ENCODE data around the gene TUBB1. TPM values are rescaled to one million over a fixed set of nuclear protein-coding genes. Genes with fewer than 3 reads are reported as not detected.

The TUBB1 gene
- total and polyA plus RNA-seq, 2 donors (not counting 1 experiment from before 2014, with no cell fraction given) = 0.22 to 0.43 TPM

DNA sequence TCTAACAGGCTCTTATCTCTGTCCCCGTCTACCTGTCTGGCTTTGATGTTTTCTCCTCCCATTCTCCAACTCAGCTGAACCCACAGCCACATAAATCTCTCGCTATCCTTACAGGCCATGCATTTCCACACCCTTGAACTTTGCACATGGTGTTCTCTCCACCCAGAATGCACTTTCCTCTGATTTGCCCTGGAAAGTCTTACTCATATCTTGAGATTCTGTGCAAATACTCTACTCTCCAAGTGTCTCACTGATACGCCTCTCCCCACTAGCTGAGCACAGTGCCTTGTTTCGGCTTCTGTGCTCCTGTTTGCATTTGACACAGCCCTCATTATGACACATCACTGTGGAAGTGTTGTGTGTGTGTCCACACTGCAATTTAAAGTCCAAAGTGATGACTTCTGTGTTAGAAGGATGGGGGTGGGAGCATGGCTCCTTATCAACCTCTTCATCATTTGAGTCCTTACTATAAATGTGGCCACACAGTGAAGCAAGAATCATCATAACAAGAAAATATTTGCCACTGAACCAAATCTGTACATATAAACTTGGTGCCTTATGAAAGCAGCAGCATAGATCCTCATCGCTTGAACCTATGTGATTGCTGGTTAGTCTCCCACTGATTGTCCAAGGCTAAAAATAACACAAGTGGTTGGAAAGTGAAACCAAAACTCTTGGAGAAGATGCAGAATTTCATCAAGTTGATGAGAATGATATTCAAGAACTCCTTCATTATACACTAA, 28.9 kb downstream of the TUBB1 start:
- H3K9me3 Mint-ChIP-seq (ENCODE audit: insufficient read depth) = no peaks in the 10 kb centered on the region
- intact Hi-C loops (cut with micrococcal nuclease) = no loop called here
- WGBS (ENCODE audit: insufficient coverage) = 93% methylated on average over 2 of the region's 5 CpGs
- no peak for TF ChIP-seq EZH2 (IDR thresholded peaks at IDR 0.05; ENCODE audit: borderline replicate concordance, insufficient read depth, low read depth, low read length, poor library complexity, severe bottlenecking)
- TF ChIP-seq, protein P1, sequence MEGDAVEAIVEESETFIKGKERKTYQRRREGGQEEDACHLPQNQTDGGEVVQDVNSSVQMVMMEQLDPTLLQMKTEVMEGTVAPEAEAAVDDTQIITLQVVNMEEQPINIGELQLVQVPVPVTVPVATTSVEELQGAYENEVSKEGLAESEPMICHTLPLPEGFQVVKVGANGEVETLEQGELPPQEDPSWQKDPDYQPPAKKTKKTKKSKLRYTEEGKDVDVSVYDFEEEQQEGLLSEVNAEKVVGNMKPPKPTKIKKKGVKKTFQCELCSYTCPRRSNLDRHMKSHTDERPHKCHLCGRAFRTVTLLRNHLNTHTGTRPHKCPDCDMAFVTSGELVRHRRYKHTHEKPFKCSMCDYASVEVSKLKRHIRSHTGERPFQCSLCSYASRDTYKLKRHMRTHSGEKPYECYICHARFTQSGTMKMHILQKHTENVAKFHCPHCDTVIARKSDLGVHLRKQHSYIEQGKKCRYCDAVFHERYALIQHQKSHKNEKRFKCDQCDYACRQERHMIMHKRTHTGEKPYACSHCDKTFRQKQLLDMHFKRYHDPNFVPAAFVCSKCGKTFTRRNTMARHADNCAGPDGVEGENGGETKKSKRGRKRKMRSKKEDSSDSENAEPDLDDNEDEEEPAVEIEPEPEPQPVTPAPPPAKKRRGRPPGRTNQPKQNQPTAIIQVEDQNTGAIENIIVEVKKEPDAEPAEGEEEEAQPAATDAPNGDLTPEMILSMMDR (IDR thresholded peaks at IDR 0.05) = no peak
- H3K79me2 ChIP-seq (ENCODE audit: control insufficient read depth, insufficient read depth, low read length) = peaks cover 6% of the 10 kb centered on the region
- H3K4me1 ChIP-seq (ENCODE audit: control insufficient read depth in 2 of 2, insufficient read depth in 2 of 2, low read length in 2 of 2) = peaks cover 19 to 21% of the 10 kb centered on the region in 2 donors
- no peak overlapping the region for H2AFZ ChIP-seq (ENCODE audit: insufficient read depth, low read depth, low read length, poor library complexity, severe bottlenecking)
- DNase-seq (no peak), ATAC-seq (ENCODE audit: low read depth) (no peak)
- H3K4me3 ChIP-seq (ENCODE audit: control extremely low read depth in 1 of 5, extremely low read depth in 1 of 5, insufficient read depth in 1 of 5, low read depth in 2 of 5, low read length in 4 of 5) = no peak overlapping the region
- POLR2A ChIA-PET = no interaction called here
- H3K4me2 ChIP-seq (replicated peaks; ENCODE audit: low read depth, low read length, poor library complexity, severe bottlenecking) = no peak overlapping the region
- CTCF ChIA-PET = no interaction called here
- no peaks in the 10 kb centered on the region for H3K36me3 ChIP-seq (replicated peaks in 1 of 2; ENCODE audit: control extremely low read depth in 1 of 2, control insufficient read depth in 1 of 2, extremely low read depth in 1 of 2, insufficient read depth in 2 of 2, low read length in 1 of 2)
- no peaks in the 10 kb centered on the region for H4K20me1 ChIP-seq (ENCODE audit: control insufficient read depth, insufficient read depth, low read length, poor library complexity, severe bottlenecking)
- no peak overlapping the region for H3K9ac ChIP-seq (ENCODE audit: low read length)
- peaks cover 0 to 11% (median 5%) of the 10 kb centered on the region in 4 experiments for H3K27me3 ChIP-seq (replicated peaks in 1 of 4; ENCODE audit: control extremely low read depth in 1 of 4, control insufficient read depth in 3 of 4, insufficient read depth in 4 of 4, low read length in 3 of 4)
- H3K4me3 Mint-ChIP-seq = no peak overlapping the region
- no peak overlapping the region for H3K27ac Mint-ChIP-seq
- H3K9me3 ChIP-seq (ENCODE audit: control extremely low read depth in 1 of 3, control insufficient read depth in 2 of 3, insufficient read depth in 1 of 3, low read length in 2 of 3) = no peaks in the 10 kb centered on the region
- H3K27me3 Mint-ChIP-seq = peaks cover 23% of the 10 kb centered on the region
- H3K4me1 Mint-ChIP-seq = peaks cover 20% of the 10 kb centered on the region
- H3K27ac ChIP-seq (ENCODE audit: low read length in 2 of 2) = no peak overlapping the region

DNA sequence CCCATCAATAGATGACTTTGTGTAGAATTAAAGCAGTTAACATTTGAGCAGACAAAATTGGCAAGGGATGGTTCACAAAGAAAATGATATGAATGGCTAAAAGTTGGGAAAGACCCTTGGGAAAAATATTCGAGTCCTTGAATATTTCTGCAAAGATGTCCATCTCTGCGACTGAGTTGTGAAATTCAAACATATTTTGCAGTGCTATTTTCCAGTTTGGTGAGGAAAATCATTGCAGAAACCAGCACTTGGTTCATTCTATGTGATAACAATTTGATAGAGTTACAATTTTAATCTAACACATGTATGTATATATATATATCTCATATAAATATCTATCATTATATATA, 29.4 kb downstream of the TUBB1 start:
- Histone ChIP-seq H4K20me1 (ENCODE audit: control insufficient read depth, insufficient read depth, low read length, poor library complexity, severe bottlenecking) (no peaks in the 10 kb centered on the region), H3K79me2 (ENCODE audit: control insufficient read depth, insufficient read depth, low read length) (peaks cover under 1% of the 10 kb centered on the region), H3K27me3 (replicated peaks in 1 of 4; ENCODE audit: control extremely low read depth in 1 of 4, control insufficient read depth in 3 of 4, insufficient read depth in 4 of 4, low read length in 3 of 4) (peaks cover 0 to 11% (median 7%) of the 10 kb centered on the region in 4 experiments), H3K4me3 (ENCODE audit: control extremely low read depth in 1 of 5, extremely low read depth in 1 of 5, insufficient read depth in 1 of 5, low read depth in 2 of 5, low read length in 4 of 5) (no peak overlapping the region), H3K36me3 (replicated peaks in 1 of 2; ENCODE audit: control extremely low read depth in 1 of 2, control insufficient read depth in 1 of 2, extremely low read depth in 1 of 2, insufficient read depth in 2 of 2, low read length in 1 of 2) (no peaks in the 10 kb centered on the region), H3K27ac (ENCODE audit: low read length in 2 of 2) (no peak overlapping the region), H2AFZ (ENCODE audit: insufficient read depth, low read depth, low read length, poor library complexity, severe bottlenecking) (no peak overlapping the region), H3K9me3 (ENCODE audit: control extremely low read depth in 1 of 3, control insufficient read depth in 2 of 3, insufficient read depth in 1 of 3, low read length in 2 of 3) (no peaks in the 10 kb centered on the region), H3K4me1 (ENCODE audit: control insufficient read depth in 2 of 2, insufficient read depth in 2 of 2, low read length in 2 of 2) (peaks cover 13 to 16% of the 10 kb centered on the region in 2 donors), H3K9ac (ENCODE audit: low read length) (no peak overlapping the region), H3K4me2 (replicated peaks; ENCODE audit: low read depth, low read length, poor library complexity, severe bottlenecking) (no peak overlapping the region)
- DNase-seq (no peak), ATAC-seq (ENCODE audit: low read depth) (no peak)
- TF ChIP-seq, protein P1 (IDR thresholded peaks at IDR 0.05) = no peak
- TF ChIP-seq EZH2 (IDR thresholded peaks at IDR 0.05; ENCODE audit: borderline replicate concordance, insufficient read depth, low read depth, low read length, poor library complexity, severe bottlenecking) = no peak
- H3K27me3 Mint-ChIP-seq = peaks cover 28% of the 10 kb centered on the region
- intact Hi-C loops (cut with micrococcal nuclease) = no loop called here
- ChIA-PET CTCF (interaction anchor here (0.8 kb wide), 1 partner anchor 159 kb away, joined by 3 read pairs; no protein-coding TSS in a partner anchor), POLR2A (no interaction called here)
- peaks cover 15% of the 10 kb centered on the region for H3K4me1 Mint-ChIP-seq
- H3K27ac Mint-ChIP-seq = no peak overlapping the region
- H3K9me3 Mint-ChIP-seq (ENCODE audit: insufficient read depth) = no peaks in the 10 kb centered on the region
- no peak overlapping the region for H3K4me3 Mint-ChIP-seq
- WGBS (ENCODE audit: insufficient coverage) = 75% methylated on average over 1 of the region's 2 CpGs
